SU-DHL-6 (cell line): ENCODE measurements around the gene LYSMD3.

Experiments
- H2AFZ ChIP-seq: fragments of 200-600 bp; sonication (generic); 2 replicates; pipeline ENCODE4 v1.6.1; 2014; ENCODE audit warnings: low read depth, mild to moderate bottlenecking, moderate library complexity, mixed read lengths, antibody characterized with exemption, low read length; ENCODE audit not compliant: severe bottlenecking
- H3F3A ChIP-seq: fragments of 200-600 bp; shearing (Covaris generic); 2 replicates; pipeline ENCODE4 v1.6.0; 2016; ENCODE audit warnings: antibody characterized with exemption, mild to moderate bottlenecking; ENCODE audit not compliant: insufficient read depth
- H3K27ac ChIP-seq: fragments of 200-600 bp; sonication (generic); 2 replicates; pipeline ENCODE4 v1.5.1; 2016; ENCODE audit warnings: low read depth, mild to moderate bottlenecking, low read length, moderate library complexity, mixed read lengths
- H3K27me3 ChIP-seq: fragments of 200-600 bp; sonication (generic), shearing (Covaris generic); 2 replicates; pipeline ENCODE4 v1.6.0; 2014; ENCODE audit warnings: mild to moderate bottlenecking, low read length
- H3K36me3 ChIP-seq: fragments of 200-600 bp; sonication (generic); 2 replicates; pipeline ENCODE4 v1.6.1; 2014; ENCODE audit warnings: mild to moderate bottlenecking, low read length, mixed read lengths
- H3K4me2 ChIP-seq: fragments of 300-600, 200-600 bp; shearing (Covaris generic), sonication (generic); 2 replicates; pipeline ENCODE4 v1.6.0; 2014; ENCODE audit warnings: low read length, low read depth, mild to moderate bottlenecking; ENCODE audit not compliant: poor library complexity, severe bottlenecking
- H3K4me3 ChIP-seq: fragments of 200-600 bp; sonication (generic); 2 replicates; pipeline ENCODE4 v1.5.1; 2014; ENCODE audit warnings: antibody characterized with exemption, low read length, mild to moderate bottlenecking, mixed read lengths; ENCODE audit not compliant: insufficient read depth, poor library complexity, severe bottlenecking
- H3K79me2 ChIP-seq: fragments of 200-600 bp; sonication (generic); 2 replicates; pipeline ENCODE4 v1.6.1; 2014; ENCODE audit warnings: mild to moderate bottlenecking, low read length, moderate library complexity; ENCODE audit not compliant: insufficient read depth
- H3K9ac ChIP-seq: fragments of 200-600 bp; sonication (generic); 2 replicates; pipeline ENCODE4 v1.7.0; 2014; ENCODE audit warnings: mild to moderate bottlenecking, low read length
- H3K9me2 ChIP-seq: fragments of 200-600 bp; sonication (generic); replicated peaks from 2 replicates; pipeline ENCODE4 v1.6.1; 2014; ENCODE audit warnings: low read length; ENCODE audit not compliant: insufficient read depth
- H3K9me3 ChIP-seq: fragments of 200-600 bp; sonication (generic); 2 replicates; pipeline ENCODE4 v1.6.1; 2014; ENCODE audit warnings: low read length, mixed read lengths; ENCODE audit not compliant: insufficient read depth
- H4K20me1 ChIP-seq: fragments of 200-600 bp; sonication (generic); 2 replicates; pipeline ENCODE4 v1.6.1; 2014; ENCODE audit warnings: low read depth, mild to moderate bottlenecking, antibody characterized with exemption, low read length, moderate library complexity, mixed read lengths
- EZH2phosphoT487 ChIP-seq: fragments of 200-600 bp; sonication (generic), shearing (Covaris generic); conservative IDR thresholded peaks from 2 replicates; pipeline ENCODE4 v1.6.1; 2018; ENCODE audit warnings: mild to moderate bottlenecking, antibody characterized with exemption, low read length, moderate library complexity, mixed read lengths
- TF ChIP-seq, protein P1 (sequence below): fragments of 200-600 bp; sonication (generic); IDR thresholded peaks from one replicate; pipeline ENCODE4 v1.5.1; 2017; ENCODE audit warnings: antibody characterized with exemption, mild to moderate bottlenecking, low read length, moderate library complexity; ENCODE audit not compliant: insufficient read depth, poor library complexity, severe bottlenecking

LYSMD3 gene

DNA sequence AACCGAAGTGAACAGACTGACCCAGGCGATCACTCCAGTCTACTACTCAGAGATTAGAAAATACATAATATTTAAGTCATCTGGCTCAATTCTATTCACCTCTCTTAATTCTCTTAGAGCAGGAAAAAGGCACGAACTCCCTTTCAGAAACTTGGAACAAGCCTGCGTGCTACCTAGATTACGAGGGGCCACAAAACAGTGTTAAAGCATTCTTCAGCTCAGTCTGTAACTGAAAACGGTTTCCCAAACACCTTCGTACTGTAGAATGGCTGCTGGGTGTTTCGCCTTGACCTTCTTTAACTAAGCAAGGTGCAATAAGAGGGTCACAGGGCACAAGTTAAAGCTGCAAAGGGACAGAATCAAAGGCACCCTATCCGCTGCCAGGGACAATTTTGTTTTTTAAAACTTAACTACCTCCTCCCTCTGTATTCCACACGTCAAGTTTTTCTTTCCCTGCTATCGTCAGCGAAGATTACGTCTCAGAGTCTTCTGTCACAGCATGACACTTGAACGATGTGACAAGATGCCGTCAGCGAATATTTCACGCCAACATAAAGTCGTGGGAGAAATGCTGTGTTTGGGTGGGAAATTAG lies 687 bp downstream of the LYSMD3 start:
- Histone ChIP-seq H3K79me2 (peaks cover 35% of the 10 kb centered on the region), H3F3A (no peaks in the 10 kb centered on the region), H2AFZ (peak overlapping the region; percentile 83), H3K27ac (peak overlapping the region; percentile 41), H3K9ac (peak overlapping the region; percentile 90), H4K20me1 (no peaks in the 10 kb centered on the region), H3K27me3 (no peaks in the 10 kb centered on the region), H3K9me2 (no peaks in the 10 kb centered on the region), H3K9me3 (no peaks in the 10 kb centered on the region), H3K4me3 (peak overlapping the region; percentile 88), H3K4me2 (peak overlapping the region; percentile 96), H3K36me3 (peaks cover 7% of the 10 kb centered on the region; the same call in 1 of the 2 replicates)
- TF ChIP-seq, protein P1, sequence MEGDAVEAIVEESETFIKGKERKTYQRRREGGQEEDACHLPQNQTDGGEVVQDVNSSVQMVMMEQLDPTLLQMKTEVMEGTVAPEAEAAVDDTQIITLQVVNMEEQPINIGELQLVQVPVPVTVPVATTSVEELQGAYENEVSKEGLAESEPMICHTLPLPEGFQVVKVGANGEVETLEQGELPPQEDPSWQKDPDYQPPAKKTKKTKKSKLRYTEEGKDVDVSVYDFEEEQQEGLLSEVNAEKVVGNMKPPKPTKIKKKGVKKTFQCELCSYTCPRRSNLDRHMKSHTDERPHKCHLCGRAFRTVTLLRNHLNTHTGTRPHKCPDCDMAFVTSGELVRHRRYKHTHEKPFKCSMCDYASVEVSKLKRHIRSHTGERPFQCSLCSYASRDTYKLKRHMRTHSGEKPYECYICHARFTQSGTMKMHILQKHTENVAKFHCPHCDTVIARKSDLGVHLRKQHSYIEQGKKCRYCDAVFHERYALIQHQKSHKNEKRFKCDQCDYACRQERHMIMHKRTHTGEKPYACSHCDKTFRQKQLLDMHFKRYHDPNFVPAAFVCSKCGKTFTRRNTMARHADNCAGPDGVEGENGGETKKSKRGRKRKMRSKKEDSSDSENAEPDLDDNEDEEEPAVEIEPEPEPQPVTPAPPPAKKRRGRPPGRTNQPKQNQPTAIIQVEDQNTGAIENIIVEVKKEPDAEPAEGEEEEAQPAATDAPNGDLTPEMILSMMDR = no peak
- TF ChIP-seq EZH2phosphoT487 = no peak

DNA sequence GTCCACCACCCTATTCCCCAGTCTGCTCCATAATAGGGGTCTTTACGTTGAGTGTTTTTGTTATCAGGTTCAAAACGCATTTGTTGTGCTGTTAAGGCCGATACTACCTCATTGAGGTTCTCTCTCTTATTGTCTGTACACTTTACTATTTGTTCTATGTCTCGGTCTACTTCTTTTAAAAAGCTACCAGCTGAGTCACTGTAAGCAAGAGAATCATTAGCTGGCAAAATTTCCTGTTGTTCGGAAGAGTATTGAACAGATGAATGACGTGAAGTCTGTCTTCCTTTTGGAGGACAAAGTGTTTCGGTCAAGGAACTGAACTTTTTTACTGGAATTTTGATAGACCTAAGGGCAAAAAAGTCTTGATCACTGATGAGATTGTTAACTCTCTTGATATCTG lies 10.3 kb downstream of the LYSMD3 start:
- H3K27ac ChIP-seq = no peak overlapping the region
- H3K9me2 ChIP-seq = no peaks in the 10 kb centered on the region
- no peaks in the 10 kb centered on the region for H3K27me3 ChIP-seq
- no peak overlapping the region for H3K4me3 ChIP-seq
- H3K9me3 ChIP-seq = no peaks in the 10 kb centered on the region
- no peak overlapping the region for H3K4me2 ChIP-seq
- H3F3A ChIP-seq = peaks cover 15% of the 10 kb centered on the region; the same call in 1 of the 2 replicates
- H4K20me1 ChIP-seq = no peaks in the 10 kb centered on the region
- TF ChIP-seq, protein P1 = no peak
- no peak for TF ChIP-seq EZH2phosphoT487
- H3K79me2 ChIP-seq = no peaks in the 10 kb centered on the region
- H3K9ac ChIP-seq = no peak overlapping the region
- no peak overlapping the region for H2AFZ ChIP-seq
- H3K36me3 ChIP-seq = peaks cover 38% of the 10 kb centered on the region

- no peaks in the 10 kb centered on the region for H3K79me2 ChIP-seq
- no peak overlapping the region for H3K9ac ChIP-seq
- H3K27ac ChIP-seq = no peak overlapping the region
- no peak overlapping the region for H3K4me2 ChIP-seq
- H3K9me3 ChIP-seq = no peaks in the 10 kb centered on the region
- no peak overlapping the region for H2AFZ ChIP-seq
- H3K9me2 ChIP-seq = no peaks in the 10 kb centered on the region
- peaks cover 15% of the 10 kb centered on the region; the same call in 1 of the 2 replicates for H3F3A ChIP-seq
- no peaks in the 10 kb centered on the region for H3K27me3 ChIP-seq
- peaks cover 33% of the 10 kb centered on the region for H3K36me3 ChIP-seq
- TF ChIP-seq, protein P1 = no peak
- TF ChIP-seq EZH2phosphoT487 = no peak
- no peaks in the 10 kb centered on the region for H4K20me1 ChIP-seq
- no peak overlapping the region for H3K4me3 ChIP-seq
Observed at GRCh38 chr5:90518661-90519060, 10.7 kb downstream of the LYSMD3 start.
